GM11168 (cell line): ENCODE data around the gene ADARB2.

Experiments used
- in situ Hi-C: fragments of 300-500 bp; cut with MboI; formaldehyde crosslinking; loops from one replicate; pipeline ENCODE4 v1.12.0; 2022; ENCODE audit warnings: low sequenced_read_pairs; ENCODE audit not compliant: unreplicated experiment

ADARB2 gene

DNA sequence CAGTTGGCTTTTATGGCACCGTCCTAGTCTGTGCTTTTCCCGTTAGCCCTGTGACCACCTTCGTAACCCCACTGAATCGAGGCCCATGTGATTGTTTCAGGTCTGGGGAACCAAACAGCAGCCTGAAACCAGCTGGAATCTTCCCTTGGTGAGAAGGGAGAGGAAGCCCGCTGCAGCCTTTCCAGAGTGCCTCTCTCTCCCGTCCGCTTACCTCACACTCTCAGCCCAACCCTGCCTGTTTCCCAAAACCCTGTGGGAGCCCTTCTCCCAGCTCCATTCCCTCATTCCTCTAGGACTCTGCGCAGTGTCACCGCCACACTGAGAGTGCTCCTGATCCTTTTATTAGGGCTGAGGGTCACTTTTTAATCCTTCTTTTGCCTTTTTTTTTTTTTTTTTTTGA is 541.5 kb downstream of the ADARB2 start:
- in situ Hi-C loops = no loop called here

GRCh38 chr10:1194161-1194560 is 543.2 kb downstream of the ADARB2 start:
- in situ Hi-C loops = no loop called here

DNA sequence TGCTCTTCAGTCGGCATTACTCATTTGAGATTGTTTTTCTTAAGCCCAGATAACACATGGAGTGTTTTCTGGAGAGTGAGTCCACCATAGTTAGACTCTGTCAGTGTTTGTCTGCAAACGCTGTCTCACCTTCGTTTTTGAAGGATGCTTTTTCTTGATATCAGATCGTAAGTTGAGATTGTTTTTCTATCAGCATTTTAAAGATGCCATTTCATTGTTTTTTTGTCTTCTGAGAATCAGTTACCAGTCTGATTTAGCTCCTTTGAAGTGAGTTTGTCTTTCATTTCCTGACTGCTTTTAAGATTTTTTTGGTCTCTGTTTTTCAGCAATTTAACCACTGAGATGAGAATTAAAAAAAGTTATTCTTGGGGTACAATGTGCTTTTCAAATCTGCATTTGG is 543.8 kb downstream of the ADARB2 start:
- in situ Hi-C loops = no loop called here

DNA sequence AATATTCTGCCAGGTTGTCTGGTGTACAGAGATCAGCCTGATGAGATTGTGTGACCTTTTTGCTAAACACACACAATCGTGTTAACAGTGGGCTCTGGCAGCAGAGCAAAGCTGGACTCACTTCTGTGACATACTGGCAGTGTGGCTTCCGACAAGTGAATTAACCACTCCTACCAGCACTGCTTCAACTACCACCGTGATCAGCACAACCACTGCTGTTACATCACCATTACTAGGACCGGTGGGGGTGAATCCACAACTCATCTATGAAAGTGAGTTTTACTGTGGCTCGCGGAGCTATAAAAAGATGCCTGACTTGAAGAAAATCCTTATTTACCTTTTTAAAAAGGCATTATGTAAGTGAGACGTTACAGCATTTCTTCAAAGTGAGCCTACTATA is 545.6 kb downstream of the ADARB2 start:
- in situ Hi-C loops = no loop called here

GRCh38 chr10:1190791-1191490 is 546.4 kb downstream of the ADARB2 start:
- in situ Hi-C loops = no loop called here

- in situ Hi-C loops = no loop called here
These were observed 547.3 kb downstream of the ADARB2 start for GRCh38 chr10:1190052-1190395.

DNA sequence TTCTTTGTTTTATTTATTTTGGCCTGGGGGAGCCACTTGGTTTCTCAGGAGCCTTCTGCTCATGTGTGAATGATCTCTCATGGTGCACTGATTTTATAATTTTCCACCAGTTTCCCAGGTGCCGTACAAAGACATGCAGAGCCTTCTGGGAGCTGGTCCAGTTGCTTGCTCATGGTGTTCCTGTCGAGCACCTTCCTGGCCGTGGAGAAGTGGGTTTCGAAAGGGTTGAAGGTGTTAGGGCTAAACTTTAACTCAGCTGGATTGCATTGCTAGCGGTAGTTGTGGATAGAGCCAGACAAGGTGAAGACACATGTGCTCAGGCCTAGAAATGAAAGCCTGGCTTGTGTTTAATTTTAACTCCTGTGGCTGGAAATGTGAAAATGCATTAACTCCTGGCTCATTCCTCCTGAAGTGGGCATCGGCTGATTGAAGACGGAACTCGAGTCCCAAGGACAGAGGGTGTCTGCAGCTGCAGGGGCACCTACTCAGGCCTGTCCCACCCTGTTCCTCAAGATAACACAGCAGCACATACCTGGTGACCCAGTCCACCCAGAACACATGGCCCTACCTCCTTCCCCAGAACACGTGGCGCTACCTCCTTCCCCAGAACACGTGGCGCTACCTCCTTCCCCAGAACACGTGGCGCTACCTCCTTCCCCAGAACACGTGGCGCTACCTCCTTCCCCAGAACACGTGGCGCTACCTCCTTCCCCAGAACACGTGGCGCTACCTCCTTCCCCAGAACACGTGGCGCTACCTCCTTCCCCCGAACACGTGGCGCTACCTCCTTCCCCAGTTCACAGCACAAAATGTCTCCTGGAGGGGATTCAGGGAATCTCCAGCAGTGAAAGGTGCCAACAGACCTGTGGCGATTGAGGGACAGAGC is 547.9 kb downstream of the ADARB2 start:
- in situ Hi-C loops = no loop called here

DNA sequence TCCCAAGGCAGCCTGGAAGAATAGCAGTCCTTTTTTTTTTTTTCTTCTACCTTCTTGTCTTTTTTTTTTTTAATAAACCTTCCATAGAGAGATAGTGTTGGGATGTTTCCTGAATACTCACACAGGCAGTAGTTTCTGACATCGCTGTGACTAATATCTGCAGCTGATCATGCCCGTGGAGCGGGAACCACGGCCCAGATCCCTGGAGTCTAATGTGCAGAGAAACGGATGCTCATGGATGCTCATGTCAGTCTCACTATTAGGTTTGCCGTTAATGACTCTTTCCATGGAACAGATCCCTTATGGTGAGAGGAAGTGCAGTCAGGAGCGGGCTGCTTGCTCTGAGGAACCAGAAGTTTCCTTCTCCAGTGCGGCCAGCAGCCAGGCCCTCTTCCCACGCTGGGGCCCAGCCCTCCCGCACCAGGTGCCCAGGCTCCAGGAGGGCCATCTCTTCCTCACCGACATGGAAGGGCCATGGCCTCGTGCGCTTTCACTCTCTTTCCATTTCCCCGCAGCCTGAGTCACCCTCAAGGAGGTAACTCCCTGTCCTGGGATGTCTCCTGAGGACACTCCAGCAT is 548.7 kb downstream of the ADARB2 start:
- in situ Hi-C loops = no loop called here

DNA sequence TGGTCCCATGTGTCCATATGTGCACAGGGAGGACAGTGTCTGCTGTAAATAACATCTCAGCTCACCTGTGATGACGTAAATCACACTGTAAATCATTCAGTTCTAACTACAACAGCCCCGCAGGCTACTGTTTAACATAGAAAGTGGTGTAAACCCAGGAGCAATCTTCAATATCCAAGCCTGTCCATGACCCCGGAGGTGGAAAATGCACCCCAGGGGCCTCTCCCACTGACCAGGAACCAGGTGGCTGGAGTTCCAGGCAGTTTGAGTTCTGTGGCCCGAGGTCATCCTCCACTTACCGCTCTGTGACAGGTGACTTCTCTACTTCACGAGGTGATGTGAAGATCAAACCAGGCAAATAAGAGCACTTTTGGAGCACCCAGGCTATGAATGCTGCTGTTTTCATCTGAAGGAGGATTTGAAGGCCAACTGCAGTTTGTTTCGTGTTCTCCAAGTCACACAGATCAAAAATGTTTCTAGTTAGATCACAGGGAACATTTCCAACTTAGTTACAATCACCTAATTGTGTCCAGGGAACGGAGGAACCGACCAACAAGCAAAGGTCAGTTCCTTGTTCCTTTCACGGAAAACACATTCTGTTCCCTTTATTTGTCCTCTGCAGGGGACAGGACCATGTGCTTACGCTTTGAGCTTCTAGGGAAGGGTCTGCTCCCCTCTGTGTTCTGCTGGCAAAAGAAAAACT is 549.3 kb downstream of the ADARB2 start:
- in situ Hi-C loops = no loop called here

DNA sequence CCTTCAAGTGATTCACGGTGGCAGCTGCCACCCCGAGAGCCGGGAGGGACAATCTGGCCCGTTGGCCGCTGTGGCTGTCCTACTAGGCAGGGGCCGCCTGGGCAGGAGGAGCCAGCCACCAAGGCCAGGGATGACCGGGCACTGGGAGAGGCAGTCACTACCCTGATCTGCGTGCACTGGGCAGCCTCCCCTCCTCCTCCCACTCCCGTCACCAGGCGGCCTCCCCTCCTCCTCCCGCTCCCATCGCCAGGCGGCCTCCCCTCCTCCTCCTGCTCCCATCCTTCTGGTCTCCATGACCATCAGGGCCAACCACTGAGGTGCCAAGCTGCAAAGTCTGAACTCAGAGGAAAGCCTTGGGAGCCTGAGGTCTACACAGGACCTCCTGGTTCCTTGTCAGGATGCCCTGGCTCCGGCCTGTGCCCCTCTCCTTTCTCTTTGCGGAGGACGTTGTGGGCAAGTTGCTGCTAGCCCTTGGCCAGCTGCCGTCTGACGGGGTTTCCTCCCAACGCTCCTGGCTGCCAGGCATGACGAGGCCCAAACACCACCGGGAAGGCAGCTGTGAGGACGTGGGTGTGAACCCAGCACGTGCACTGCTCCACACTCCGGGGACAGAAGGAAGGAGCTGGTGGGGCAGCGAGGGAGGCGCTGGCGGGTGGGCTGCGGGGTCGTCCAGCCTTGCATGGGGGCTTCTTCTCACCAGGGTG is 550.0 kb downstream of the ADARB2 start:
- in situ Hi-C loops = no loop called here

GRCh38 chr10:1186683-1186990 is 550.7 kb downstream of the ADARB2 start:
- in situ Hi-C loops = no loop called here

- in situ Hi-C loops = no loop called here
These were observed 551.2 kb downstream of the ADARB2 start for GRCh38 chr10:1185911-1186682.

DNA sequence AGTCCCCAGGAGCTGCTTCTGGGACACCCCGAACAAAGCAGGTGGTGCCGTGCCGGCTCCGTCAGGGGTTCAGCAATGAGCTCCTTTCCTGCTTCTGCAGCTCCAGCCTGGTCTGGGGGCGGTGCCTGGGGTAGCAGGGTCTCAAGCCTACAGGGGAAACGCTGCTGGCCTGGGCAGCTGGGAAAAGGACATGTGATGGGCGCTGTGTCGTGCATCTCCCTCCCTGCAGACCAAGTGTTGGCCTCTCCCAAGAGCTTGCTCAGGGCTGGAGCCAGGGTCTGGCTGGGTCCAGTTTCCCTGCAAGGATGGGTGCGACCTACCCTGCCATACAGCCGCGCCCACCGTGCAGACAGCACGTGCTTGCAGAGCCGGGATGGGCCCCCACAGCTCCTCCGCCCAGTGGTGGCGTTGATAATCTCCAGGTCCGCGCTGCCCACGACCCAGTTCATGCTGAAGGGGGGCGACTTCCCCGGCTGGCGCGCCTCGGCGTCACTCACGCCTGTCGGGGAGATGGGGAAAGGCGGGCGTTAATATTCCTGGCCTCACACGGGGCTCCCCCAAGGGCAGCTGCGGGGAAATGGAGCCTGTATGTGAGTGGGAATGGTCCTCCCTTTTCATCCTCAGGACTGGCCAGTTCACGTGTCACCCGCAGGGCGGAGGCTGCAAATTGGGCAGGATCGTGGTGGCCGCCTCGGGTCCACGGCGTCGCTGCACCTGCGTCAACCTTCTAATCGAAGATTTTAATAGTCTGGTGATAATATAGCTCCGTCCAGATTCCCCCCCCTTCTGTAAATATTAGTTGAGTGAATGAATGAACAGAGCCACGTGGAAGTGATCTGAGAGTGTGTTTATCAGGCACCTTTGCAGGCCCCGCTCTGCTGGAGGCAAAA is 552.5 kb downstream of the ADARB2 start:
- in situ Hi-C loops = no loop called here

- in situ Hi-C loops = no loop called here
These were observed 553.6 kb downstream of the ADARB2 start for GRCh38 chr10:1183701-1184100.

DNA sequence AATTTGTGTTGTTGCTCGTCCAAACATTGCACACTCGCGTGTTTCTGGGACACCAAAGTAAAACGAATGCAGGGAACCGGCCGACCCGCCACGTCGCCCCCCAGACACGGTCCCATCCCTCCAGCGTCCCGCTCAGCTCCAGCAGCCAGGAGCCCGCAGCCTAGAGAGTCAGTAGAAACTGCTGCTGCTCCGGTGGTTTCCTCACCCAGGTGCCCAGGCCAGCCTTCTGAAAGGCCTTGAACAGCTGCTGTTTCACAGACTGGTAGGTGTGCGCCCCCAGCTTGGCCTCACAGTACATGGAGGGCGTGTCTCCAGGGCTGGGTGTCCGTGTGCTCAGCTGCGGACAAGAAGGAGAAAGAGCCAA is 554.3 kb downstream of the ADARB2 start:
- in situ Hi-C loops = no loop called here

GRCh38 chr10:1182280-1183032 is 554.9 kb downstream of the ADARB2 start:
- in situ Hi-C loops = no loop called here

GRCh38 chr10:1180836-1181235 is 556.5 kb downstream of the ADARB2 start:
- in situ Hi-C loops = no loop called here

GRCh38 chr10:1180071-1180730 is 557.1 kb downstream of the ADARB2 start:
- in situ Hi-C loops = no loop called here
